HCT116 (cell line): Measurements from ENCODE around the gene HOXB1. TPM values are rescaled to one million over a fixed set of nuclear protein-coding genes. Genes with fewer than 3 reads are reported as not detected.

Source experiments
- ATAC-seq: fragments of 200-7000 bp; cut with Tn5 transposase; 2 replicates; pipeline ENCODE4 v1.9.1; 2020; ENCODE audit warnings: mild to moderate bottlenecking, moderate library complexity
- BruUV-seq: library from RNA; stranded (reverse); fragments of 400-500 nt; replicated peaks from 2 replicates; lab custom pipeline; 2021; lab: Mats Ljungman, UMichigan
- CTCF ChIA-PET: fragments of 300-600 bp; sonication (Branson Sonifier 250); formaldehyde crosslinking; loops from one replicate; lab custom pipeline; 2021; ENCODE audit warnings: antibody characterized with exemption; lab: Charles Lee
- POLR2A ChIA-PET: fragments of 300-600, 350-600 bp; sonication (Branson Sonifier 250); formaldehyde crosslinking; loops from one replicate; lab custom pipeline; 2021; ENCODE audit warnings: antibody characterized with exemption; lab: Charles Lee
- RAD21 ChIA-PET, 2 experiments: fragments of 300-600 bp; sonication (Branson Sonifier 250); formaldehyde crosslinking; loops; one replicate each; lab custom pipeline; 2023; ENCODE audit warnings: low total read pairs in 2 of 2; ENCODE audit not compliant: uncharacterized antibody in 2 of 2, unreplicated experiment in 2 of 2, low non-redundant PET in 1 of 2; lab: Charles Lee
- DNase-seq: peaks from one replicate; pipeline ENCODE4 v3.0.0-alpha.2; 2010; ENCODE audit warnings: low read depth, low spot score
- H2AFZ ChIP-seq: fragments of 200-600 bp; shearing (Covaris generic), sonication (generic); 2 replicates; pipeline ENCODE4 v1.6.1; 2017; ENCODE audit warnings: low read depth, mixed run types, mixed read lengths, antibody characterized with exemption, low read length; ENCODE audit not compliant: poor library complexity, severe bottlenecking
- H3K27ac ChIP-seq: 2 replicates; pipeline ENCODE4 v1.5.1; 2012; ENCODE audit warnings: low read depth, low read length
- H3K27me3 ChIP-seq: fragments of 200-600 bp; sonication (generic); 2 replicates; pipeline ENCODE4 v1.6.1; 2016; ENCODE audit warnings: mixed run types, low read length, mixed read lengths; ENCODE audit not compliant: insufficient read depth
- H3K36me3 ChIP-seq, 2 experiments: fragments of 200-500 bp in 1 of 2; fragments of 200-600 bp in 1 of 2; sonication (Bioruptor generic) in 1 of 2; sonication (generic) in 1 of 2; 2 replicates each; pipeline versions ENCODE4 v1.5.1 to v1.6.1; 2014 to 2016; ENCODE audit warnings: low read length in 2 of 2, inconsistent platforms in 1 of 2, mixed read lengths in 1 of 2, mixed run types in 1 of 2; ENCODE audit not compliant: insufficient read depth in 2 of 2, control insufficient read depth in 1 of 2
- H3K4me1 ChIP-seq, 2 experiments: fragments of 200-600 bp in 1 of 2; sonication (generic) in 1 of 2; 2 replicates each; pipeline versions ENCODE4 v1.5.1 to v1.6.1; 2012 to 2017; ENCODE audit warnings: low read length in 2 of 2, inconsistent platforms in 1 of 2, mild to moderate bottlenecking in 1 of 2, mixed read lengths in 1 of 2, mixed run types in 1 of 2, moderate library complexity in 1 of 2; ENCODE audit not compliant: insufficient read depth in 2 of 2, control insufficient read depth in 1 of 2
- H3K4me2 ChIP-seq: fragments of 200-600 bp; sonication (generic); 2 replicates; pipeline ENCODE4 v1.6.1; 2017; ENCODE audit warnings: mixed run types, low read length, mixed read lengths
- H3K4me3 ChIP-seq, 2 experiments: fragments of 200-600 bp in 1 of 2; sonication (generic) in 1 of 2; replicated peaks in 1 of 2; 2 replicates each; pipeline ENCODE4 v1.5.1; 2011 to 2016; ENCODE audit warnings: low read length in 2 of 2, control low read depth in 1 of 2, low read depth in 1 of 2, mild to moderate bottlenecking in 1 of 2, mixed read lengths in 1 of 2, mixed run types in 1 of 2
- H3K79me2 ChIP-seq: fragments of 200-600 bp; sonication (generic); 2 replicates; pipeline ENCODE4 v1.6.1; 2017; ENCODE audit warnings: mild to moderate bottlenecking, mixed run types, low read length, moderate library complexity, mixed read lengths; ENCODE audit not compliant: insufficient read depth
- H3K9ac ChIP-seq: fragments of 200-600 bp; sonication (generic); 2 replicates; pipeline ENCODE4 v1.6.1; 2016; ENCODE audit warnings: low read length, mixed read lengths
- H3K9me2 ChIP-seq: fragments of 200-600 bp; sonication (generic), shearing (Covaris generic); 2 replicates; pipeline ENCODE4 v1.6.1; 2017; ENCODE audit warnings: mixed run types, mild to moderate bottlenecking, moderate library complexity; ENCODE audit not compliant: insufficient read depth
- H3K9me3 ChIP-seq, 2 experiments: fragments of 200-500 bp in 1 of 2; fragments of 200-600 bp in 1 of 2; sonication (Bioruptor generic) in 1 of 2; sonication (generic) in 1 of 2; 2 replicates each; pipeline ENCODE4 v1.6.1; 2014 to 2017; ENCODE audit warnings: low read length in 2 of 2, mixed read lengths in 2 of 2, inconsistent platforms in 1 of 2, low read depth in 1 of 2, mild to moderate bottlenecking in 1 of 2, mixed run types in 1 of 2, moderate library complexity in 1 of 2; ENCODE audit not compliant: control insufficient read depth in 1 of 2, insufficient read depth in 1 of 2
- H4K20me1 ChIP-seq: fragments of 200-600 bp; sonication (generic), shearing (Covaris generic); 2 replicates; pipeline ENCODE4 v1.6.1; 2017; ENCODE audit warnings: mixed run types, mild to moderate bottlenecking, moderate library complexity; ENCODE audit not compliant: insufficient read depth
- CTCF ChIP-seq, 3 experiments: fragments of 200-600 bp in 1 of 3; sonication (generic) in 1 of 3; IDR thresholded peaks in 2 of 3; conservative IDR thresholded peaks in 1 of 3; 2 replicates each; pipeline ENCODE4 v1.5.1; 2012 to 2017; ENCODE audit warnings: low read depth in 2 of 3, low read length in 2 of 3, antibody characterized with exemption in 1 of 3, borderline replicate concordance in 1 of 3, control low read depth in 1 of 3, mild to moderate bottlenecking in 1 of 3, mixed read lengths in 1 of 3, mixed run types in 1 of 3, moderate library complexity in 1 of 3; ENCODE audit not compliant: insufficient read depth in 1 of 3
- EZH2phosphoT487 ChIP-seq: fragments of 200-600 bp; IDR thresholded peaks from 2 replicates; pipeline ENCODE4 v1.6.1; 2018; ENCODE audit warnings: antibody characterized with exemption, borderline replicate concordance
- FOSL1 ChIP-seq: IDR thresholded peaks from 2 replicates; pipeline ENCODE4 v1.6.1; 2012; ENCODE audit warnings: low read depth
- JUND ChIP-seq: IDR thresholded peaks from 2 replicates; pipeline ENCODE4 v1.6.1; 2012
- POLR2A ChIP-seq: IDR thresholded peaks from 2 replicates; pipeline ENCODE4 v1.7.0; 2011; ENCODE audit warnings: borderline replicate concordance; ENCODE audit not compliant: insufficient read depth, insufficient read length; ENCODE audit errors: extremely low read depth
- POLR2AphosphoS5 ChIP-seq: IDR thresholded peaks from 2 replicates; pipeline ENCODE4 v1.6.1; 2011; ENCODE audit warnings: mild to moderate bottlenecking, low read depth, low read length, moderate library complexity
- SIN3A ChIP-seq: IDR thresholded peaks from 2 replicates; pipeline ENCODE4 v1.6.1; 2012; ENCODE audit warnings: low read depth
- SP1 ChIP-seq: IDR thresholded peaks from 2 replicates; pipeline ENCODE4 v1.6.1; 2012; ENCODE audit warnings: low read depth
- TCF7L2 ChIP-seq: IDR thresholded peaks from 2 replicates; pipeline ENCODE4 v1.7.0; 2011; ENCODE audit warnings: borderline replicate concordance, inconsistent platforms; ENCODE audit not compliant: insufficient read depth, insufficient read length; ENCODE audit errors: extremely low read depth
- ZFX ChIP-seq: fragments of 450-650 bp; IDR thresholded peaks from 2 replicates; pipeline ENCODE4 v1.6.1; 2017
- ZNF274 ChIP-seq: fragments of 200-500 bp; sonication (Bioruptor generic); IDR thresholded peaks from 2 replicates; pipeline ENCODE4 v1.6.1; 2014; ENCODE audit warnings: mild to moderate bottlenecking, low read depth, low read length, inconsistent platforms
- intact Hi-C: fragments of 100-400 bp; cut with micrococcal nuclease; formaldehyde crosslinking; loops from 2 replicates; pipeline ENCODE4 v1.10.0; 2022
- total RNA-seq: library from RNA; stranded (reverse); gene quantifications from one replicate; pipeline ENCODE4 v1.2.1, GENCODE V29; 2021; ENCODE audit not compliant: unreplicated experiment
- TF ChIP-seq, protein P1 (sequence below): IDR thresholded peaks from 2 replicates; pipeline ENCODE4 v1.6.1; 2012
- TF ChIP-seq, protein P2 (sequence below): IDR thresholded peaks from 2 replicates; pipeline ENCODE4 v1.6.1; 2011; ENCODE audit warnings: mild to moderate bottlenecking, low read length, moderate library complexity; ENCODE audit not compliant: insufficient replicate concordance; ENCODE audit errors: extremely low read depth

The HOXB1 gene
- total RNA-seq, 1 experiment from 2014 or later = not detected

- H3K36me3 ChIP-seq = no peaks in the 10 kb centered on the region
Observed at GRCh38 chr17:48558057-48558830, 27.4 kb upstream of the HOXB1 start.

GRCh38 chr17:48556576-48557401 is 26.0 kb upstream of the HOXB1 start:
- Histone ChIP-seq H3K9me3 (no peaks in the 10 kb centered on the region), H3K9ac (no peak overlapping the region), H3K4me1 (peaks cover 0 to 4% of the 10 kb centered on the region in 2 experiments; a peak in 1 of 4 replicates), H3K36me3 (no peaks in the 10 kb centered on the region), H2AFZ (no peak overlapping the region), H3K4me3 (no peak overlapping the region), H3K79me2 (no peaks in the 10 kb centered on the region), H4K20me1 (no peaks in the 10 kb centered on the region), H3K4me2 (no peak overlapping the region), H3K27ac (no peak overlapping the region), H3K27me3 (no peaks in the 10 kb centered on the region), H3K9me2 (no peaks in the 10 kb centered on the region)
- CTCF ChIA-PET = no interaction called here
- POLR2A ChIA-PET = no interaction called here
- RAD21 ChIA-PET = no interaction called here
- no peak for DNase-seq
- intact Hi-C loops = no loop called here
- BruUV-seq = no TSS peak
- TF ChIP-seq FOSL1 (no peak), CTCF (IDR thresholded peaks at IDR 0.05 in 2 of 3, conservative IDR thresholded peaks at IDR 0.05 in 1 of 3; ENCODE audit: borderline replicate concordance in 1 of 3, insufficient read depth in 1 of 3, low read depth in 2 of 3, low read length in 2 of 3) (no peak), TCF7L2 (no peak), EZH2phosphoT487 (no peak), POLR2A (no peak), ZFX (no peak), ZNF274 (no peak), SIN3A (no peak), POLR2AphosphoS5 (no peak)
- TF ChIP-seq, protein P1, sequence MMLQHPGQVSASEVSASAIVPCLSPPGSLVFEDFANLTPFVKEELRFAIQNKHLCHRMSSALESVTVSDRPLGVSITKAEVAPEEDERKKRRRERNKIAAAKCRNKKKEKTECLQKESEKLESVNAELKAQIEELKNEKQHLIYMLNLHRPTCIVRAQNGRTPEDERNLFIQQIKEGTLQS = no peak
- TF ChIP-seq, protein P2, sequence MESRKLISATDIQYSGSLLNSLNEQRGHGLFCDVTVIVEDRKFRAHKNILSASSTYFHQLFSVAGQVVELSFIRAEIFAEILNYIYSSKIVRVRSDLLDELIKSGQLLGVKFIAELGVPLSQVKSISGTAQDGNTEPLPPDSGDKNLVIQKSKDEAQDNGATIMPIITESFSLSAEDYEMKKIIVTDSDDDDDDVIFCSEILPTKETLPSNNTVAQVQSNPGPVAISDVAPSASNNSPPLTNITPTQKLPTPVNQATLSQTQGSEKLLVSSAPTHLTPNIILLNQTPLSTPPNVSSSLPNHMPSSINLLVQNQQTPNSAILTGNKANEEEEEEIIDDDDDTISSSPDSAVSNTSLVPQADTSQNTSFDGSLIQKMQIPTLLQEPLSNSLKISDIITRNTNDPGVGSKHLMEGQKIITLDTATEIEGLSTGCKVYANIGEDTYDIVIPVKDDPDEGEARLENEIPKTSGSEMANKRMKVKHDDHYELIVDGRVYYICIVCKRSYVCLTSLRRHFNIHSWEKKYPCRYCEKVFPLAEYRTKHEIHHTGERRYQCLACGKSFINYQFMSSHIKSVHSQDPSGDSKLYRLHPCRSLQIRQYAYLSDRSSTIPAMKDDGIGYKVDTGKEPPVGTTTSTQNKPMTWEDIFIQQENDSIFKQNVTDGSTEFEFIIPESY = no peak
- ATAC-seq = no peak

More at GRCh38 chr17:48558057-48558830, 27.4 kb upstream of the HOXB1 start:
- Histone ChIP-seq H3K9me2 (no peaks in the 10 kb centered on the region), H3K9me3 (no peaks in the 10 kb centered on the region), H2AFZ (no peak overlapping the region), H4K20me1 (no peaks in the 10 kb centered on the region), H3K9ac (no peak overlapping the region), H3K4me3 (no peak overlapping the region), H3K4me1 (peaks cover 0 to 4% of the 10 kb centered on the region in 2 experiments; a peak in 1 of 4 replicates), H3K79me2 (no peaks in the 10 kb centered on the region; the same call in 1 of the 2 replicates), H3K27me3 (no peaks in the 10 kb centered on the region), H3K27ac (no peak overlapping the region), H3K4me2 (no peak overlapping the region)
- no TSS peak for BruUV-seq
- ChIA-PET RAD21 (no interaction called here), CTCF (no interaction called here), POLR2A (no interaction called here)
- intact Hi-C loops = no loop called here
- TF ChIP-seq ZNF274 = no peak
- no peak for TF ChIP-seq JUND
- TF ChIP-seq SP1 = no peak
- DNase-seq (no peak), ATAC-seq (no peak)
